OCI-LY7 (cell line): ENCODE results near the gene PAOX. TPM values are rescaled to one million over a fixed set of nuclear protein-coding genes. Genes with fewer than 3 reads are reported as not detected.

Experiments
- BruUV-seq: library from RNA; stranded (reverse); fragments of 400-500 nt; replicated peaks from 2 replicates; lab custom pipeline; 2021; lab: Mats Ljungman, UMichigan
- CTCF ChIA-PET: fragments of 300-600 bp; sonication (Branson Sonifier 250); formaldehyde crosslinking; loops from one replicate; lab custom pipeline; 2022; ENCODE audit warnings: antibody characterized with exemption; ENCODE audit not compliant: unreplicated experiment; lab: Charles Lee
- POLR2A ChIA-PET: fragments of 300-600 bp; sonication (Branson Sonifier 250); formaldehyde crosslinking; loops from one replicate; lab custom pipeline; 2022; ENCODE audit warnings: antibody characterized with exemption; lab: Charles Lee
- DNase-seq: peaks from one replicate; pipeline ENCODE4 v3.0.0-alpha.2; 2015; ENCODE audit warnings: low spot score
- H2AFZ ChIP-seq: fragments of 200-600 bp; sonication (generic), shearing (Covaris generic); 2 replicates; pipeline ENCODE4 v1.6.1; 2014; ENCODE audit warnings: mild to moderate bottlenecking, antibody characterized with exemption, low read length, moderate library complexity
- H3K27ac ChIP-seq: fragments of 200-600 bp; sonication (generic); 2 replicates; pipeline ENCODE4 v1.5.1; 2014; ENCODE audit warnings: mixed run types, low read depth, mild to moderate bottlenecking, moderate library complexity, low read length, inconsistent platforms; ENCODE audit not compliant: poor library complexity, severe bottlenecking
- H3K36me3 ChIP-seq: fragments of 200-600 bp; sonication (generic); 2 replicates; pipeline ENCODE4 v1.6.1; 2014; ENCODE audit warnings: mild to moderate bottlenecking, antibody characterized with exemption, low read length, moderate library complexity, mixed read lengths; ENCODE audit not compliant: insufficient read depth
- H3K4me1 ChIP-seq: fragments of 200-600 bp; sonication (generic); 2 replicates; pipeline ENCODE4 v1.5.1; 2014; ENCODE audit warnings: mild to moderate bottlenecking, low read length; ENCODE audit not compliant: insufficient read depth, poor library complexity, severe bottlenecking
- H3K4me2 ChIP-seq: fragments of 200-600 bp; sonication (generic); 2 replicates; pipeline ENCODE4 v1.6.1; 2014; ENCODE audit warnings: mild to moderate bottlenecking, low read length
- H3K4me3 ChIP-seq: fragments of 200-600 bp; sonication (generic); 2 replicates; pipeline ENCODE4 v1.5.1; 2014; ENCODE audit warnings: mild to moderate bottlenecking, low read depth, low read length; ENCODE audit not compliant: poor library complexity, severe bottlenecking
- H3K79me2 ChIP-seq: fragments of 200-600 bp; sonication (generic); 2 replicates; pipeline ENCODE4 v1.6.1; 2016; ENCODE audit warnings: low read depth, mild to moderate bottlenecking, low read length, moderate library complexity, mixed read lengths; ENCODE audit not compliant: insufficient read depth
- H3K9me2 ChIP-seq: fragments of 200-600 bp; sonication (generic); 2 replicates; pipeline ENCODE4 v1.6.1; 2016; ENCODE audit warnings: mild to moderate bottlenecking, low read length, mixed read lengths; ENCODE audit not compliant: insufficient read depth
- H3K9me3 ChIP-seq: fragments of 200-600 bp; sonication (generic); 2 replicates; pipeline ENCODE4 v1.6.1; 2014; ENCODE audit warnings: mild to moderate bottlenecking, mixed run types, low read length, mixed read lengths
- H4K20me1 ChIP-seq: fragments of 200-600 bp; sonication (generic); 2 replicates; pipeline ENCODE4 v1.6.1; 2014; ENCODE audit warnings: mild to moderate bottlenecking, antibody characterized with exemption, low read length, moderate library complexity, mixed read lengths; ENCODE audit not compliant: insufficient read depth
- CTCF ChIP-seq: fragments of 200-600 bp; sonication (generic); conservative IDR thresholded peaks from 2 replicates; pipeline ENCODE4 v1.5.1; 2014; ENCODE audit warnings: mild to moderate bottlenecking, antibody characterized with exemption, low read length, moderate library complexity, mixed read lengths
- EZH2phosphoT487 ChIP-seq: fragments of 200-600 bp; sonication (generic); IDR thresholded peaks from 2 replicates; pipeline ENCODE4 v1.6.1; 2018; ENCODE audit warnings: low read depth, borderline replicate concordance, mild to moderate bottlenecking, mixed run types, antibody characterized with exemption, low read length, moderate library complexity, mixed read lengths
- intact Hi-C: fragments of 100-400 bp; cut with micrococcal nuclease; formaldehyde crosslinking; loops from one replicate; pipeline ENCODE4 v1.10.0; 2022; ENCODE audit not compliant: unreplicated experiment
- total RNA-seq, 2 experiments: library from RNA; depleted of rRNA in 1 of 2; stranded (reverse); fragments of >200 nt in 1 of 2; shearing (Covaris generic) in 1 of 2; gene quantifications; 2 replicates each; pipeline ENCODE4 v1.2.3, GENCODE V29; 2014 to 2022

PAOX gene
- total RNA-seq, 2 experiments from 2014 or later: 10.7 to 28.1 TPM

- H3K4me2 ChIP-seq: no peak overlapping the region
- no peak overlapping the region for H2AFZ ChIP-seq
- no peak overlapping the region for H3K4me3 ChIP-seq
- no peak for DNase-seq
- no peaks in the 10 kb centered on the region for H3K9me2 ChIP-seq
- ChIA-PET CTCF (no interaction called here), POLR2A (no interaction called here)
- H3K27ac ChIP-seq: no peak overlapping the region
- no peaks in the 10 kb centered on the region for H3K36me3 ChIP-seq
- BruUV-seq: no TSS peak
- intact Hi-C loops: no loop called here
- H3K4me1 ChIP-seq: no peaks in the 10 kb centered on the region
- no peaks in the 10 kb centered on the region for H4K20me1 ChIP-seq
- H3K9me3 ChIP-seq: no peaks in the 10 kb centered on the region; the same call in 1 of the 2 replicates
- no peaks in the 10 kb centered on the region for H3K79me2 ChIP-seq
- no peak for TF ChIP-seq CTCF
- TF ChIP-seq EZH2phosphoT487: no peak
Measured at GRCh38 chr10:133338080-133339071, 40.7 kb upstream of the PAOX start.

GRCh38 chr10:133339708-133340380 lies 39.2 kb upstream of the PAOX start:
- no peak overlapping the region for H3K4me3 ChIP-seq
- ChIA-PET POLR2A (no interaction called here), CTCF (no interaction called here)
- no peaks in the 10 kb centered on the region for H4K20me1 ChIP-seq
- H3K79me2 ChIP-seq: no peaks in the 10 kb centered on the region
- no peak overlapping the region for H3K4me2 ChIP-seq
- no peak overlapping the region for H3K27ac ChIP-seq
- DNase-seq: no peak
- no peaks in the 10 kb centered on the region; the same call in 1 of the 2 replicates for H3K9me3 ChIP-seq
- no peaks in the 10 kb centered on the region for H3K9me2 ChIP-seq
- H2AFZ ChIP-seq: no peak overlapping the region
- intact Hi-C loops: no loop called here
- TF ChIP-seq CTCF (no peak), EZH2phosphoT487 (no peak)
- BruUV-seq: no TSS peak
- H3K4me1 ChIP-seq: no peaks in the 10 kb centered on the region
- no peaks in the 10 kb centered on the region for H3K36me3 ChIP-seq
